WTC11 (cell line): ENCODE data around the gene MS4A15. TPM values are rescaled to one million over a fixed set of nuclear protein-coding genes. Genes with fewer than 3 reads are reported as not detected.

Source experiments
- ATAC-seq: fragments of 200-7000 bp; cut with Tn5 transposase; 2 replicates; pipeline ENCODE4 v1.10.0; 2021; ENCODE audit warnings: mild to moderate bottlenecking, moderate library complexity
- CTCF ChIA-PET: fragments of 300-600 bp; sonication (Branson Sonifier 250); formaldehyde crosslinking; loops from one replicate; lab custom pipeline; 2021; ENCODE audit warnings: antibody characterized with exemption; lab: Charles Lee
- POLR2A ChIA-PET: fragments of 350-600 bp; sonication (Branson Sonifier 250); formaldehyde crosslinking; loops from one replicate; lab custom pipeline; 2021; ENCODE audit warnings: antibody characterized with exemption; lab: Charles Lee
- DNase-seq: peaks from one replicate; pipeline ENCODE4 v3.0.0; 2021; ENCODE audit warnings: low spot score
- H3K27ac Mint-ChIP-seq: 2 replicates; pipeline ENCODE4 v1.8.0; 2021; ENCODE audit warnings: mixed read lengths
- H3K27me3 Mint-ChIP-seq: 2 replicates; pipeline ENCODE4 v1.8.0; 2021; ENCODE audit warnings: low read depth, mild to moderate bottlenecking, moderate library complexity, mixed read lengths
- H3K36me3 Mint-ChIP-seq: 2 replicates; pipeline ENCODE4 v1.8.0; 2021; ENCODE audit warnings: mixed read lengths
- H3K4me1 Mint-ChIP-seq: 2 replicates; pipeline ENCODE4 v1.8.0; 2022; ENCODE audit warnings: mixed read lengths
- H3K4me3 Mint-ChIP-seq: 2 replicates; pipeline ENCODE4 v1.8.0; 2021; ENCODE audit warnings: mild to moderate bottlenecking, moderate library complexity, mixed read lengths
- H3K9me3 Mint-ChIP-seq: 2 replicates; pipeline ENCODE4 v1.8.0; 2021; ENCODE audit warnings: mixed read lengths
- ATF6 ChIP-seq: sonication (generic); formaldehyde crosslinking; IDR thresholded peaks from 2 replicates; pipeline ENCODE4 v1.8.1; 2023; ENCODE audit warnings: mild to moderate bottlenecking, missing genetic modification reagents
- CDX4 ChIP-seq: fragments of 250-450 bp; sonication (Bioruptor Pico); IDR thresholded peaks from 2 replicates; pipeline ENCODE4 v1.9.0; 2021; ENCODE audit warnings: moderate library complexity, mild to moderate bottlenecking, inconsistent platforms, borderline replicate concordance
- E2F1 ChIP-seq: sonication (generic); formaldehyde crosslinking; IDR thresholded peaks from 2 replicates; pipeline ENCODE4 v1.8.0; 2022; ENCODE audit warnings: mild to moderate bottlenecking, missing genetic modification reagents
- IRF1 ChIP-seq: sonication (generic); formaldehyde crosslinking; IDR thresholded peaks from 2 replicates; pipeline ENCODE4 v1.8.0; 2023; ENCODE audit warnings: missing genetic modification reagents
- NFATC4 ChIP-seq: fragments of 250-450 bp; sonication (Bioruptor Pico); IDR thresholded peaks from 2 replicates; pipeline ENCODE4 v1.9.0; 2021; ENCODE audit warnings: mild to moderate bottlenecking
- NFYB ChIP-seq: sonication (generic); formaldehyde crosslinking; conservative IDR thresholded peaks from 2 replicates; pipeline ENCODE4 v1.8.0; 2022; ENCODE audit warnings: low read depth, missing genetic modification reagents
- OVOL2 ChIP-seq: fragments of 250-450 bp; sonication (Bioruptor Pico); IDR thresholded peaks from 2 replicates; pipeline ENCODE4 v1.9.0; 2021; ENCODE audit warnings: mild to moderate bottlenecking, borderline replicate concordance
- SMAD4 ChIP-seq: sonication (generic); formaldehyde crosslinking; IDR thresholded peaks from 2 replicates; pipeline ENCODE4 v1.8.0; 2022; ENCODE audit warnings: mild to moderate bottlenecking, missing genetic modification reagents
- TEAD1 ChIP-seq: sonication (generic); formaldehyde crosslinking; IDR thresholded peaks from 2 replicates; pipeline ENCODE4 v1.8.0; 2022; ENCODE audit warnings: mild to moderate bottlenecking, missing genetic modification reagents
- TP53 ChIP-seq: sonication (generic); formaldehyde crosslinking; IDR thresholded peaks from 2 replicates; pipeline ENCODE4 v1.8.1; 2023; ENCODE audit warnings: mild to moderate bottlenecking, missing genetic modification reagents
- USF1 ChIP-seq: sonication (generic); formaldehyde crosslinking; IDR thresholded peaks from 2 replicates; pipeline ENCODE4 v1.8.0; 2022; ENCODE audit warnings: mild to moderate bottlenecking, missing genetic modification reagents
- USF2 ChIP-seq: sonication (generic); formaldehyde crosslinking; IDR thresholded peaks from 2 replicates; pipeline ENCODE4 v1.8.1; 2023; ENCODE audit warnings: mild to moderate bottlenecking, missing genetic modification reagents, moderate library complexity
- ZMAT4 ChIP-seq: fragments of 250-450 bp; sonication (Bioruptor Pico); IDR thresholded peaks from 2 replicates; pipeline ENCODE4 v1.9.0; 2021; ENCODE audit warnings: mild to moderate bottlenecking
- ZNF219 ChIP-seq: sonication (generic); formaldehyde crosslinking; IDR thresholded peaks from 2 replicates; pipeline ENCODE4 v1.8.0; 2023; ENCODE audit warnings: missing genetic modification reagents, mild to moderate bottlenecking, borderline replicate concordance
- ZNF232 ChIP-seq: sonication (generic); formaldehyde crosslinking; IDR thresholded peaks from 2 replicates; pipeline ENCODE4 v1.8.0; 2022; ENCODE audit warnings: mild to moderate bottlenecking, missing genetic modification reagents
- ZNF317 ChIP-seq: sonication (generic); formaldehyde crosslinking; IDR thresholded peaks from 2 replicates; pipeline ENCODE4 v1.8.1; 2023; ENCODE audit warnings: low read depth, mild to moderate bottlenecking, moderate library complexity, missing genetic modification reagents, borderline replicate concordance
- ZNF416 ChIP-seq: fragments of 250-450 bp; sonication (Bioruptor Pico); IDR thresholded peaks from 2 replicates; pipeline ENCODE4 v1.9.0; 2021; ENCODE audit warnings: mild to moderate bottlenecking, inconsistent platforms
- ZNF671 ChIP-seq: fragments of 250-450 bp; sonication (Bioruptor Pico); IDR thresholded peaks from 2 replicates; pipeline ENCODE4 v1.8.0; 2021; ENCODE audit warnings: mild to moderate bottlenecking
- total RNA-seq: library from RNA; stranded (reverse); gene quantifications from 3 replicates; pipeline ENCODE4 v1.2.3, GENCODE V29; 2021
- TF ChIP-seq, protein P1 (sequence below): sonication (generic); formaldehyde crosslinking; IDR thresholded peaks from 2 replicates; pipeline ENCODE4 v1.8.1; 2022; ENCODE audit warnings: low read depth, missing genetic modification reagents, borderline replicate concordance
- TF ChIP-seq, protein P2 (sequence below): sonication (generic); formaldehyde crosslinking; IDR thresholded peaks from 2 replicates; pipeline ENCODE4 v1.8.0; 2023; ENCODE audit warnings: missing genetic modification reagents, mild to moderate bottlenecking, borderline replicate concordance

MS4A15 gene
- total RNA-seq, 1 experiment from 2014 or later: 0.09 TPM

GRCh38 chr11:60768202-60768601, 11.5 kb downstream of the MS4A15 start:
- Mint-ChIP-seq H3K4me1 (peaks cover 17% of the 10 kb centered on the region), H3K27ac (no peak overlapping the region), H3K9me3 (no peaks in the 10 kb centered on the region), H3K4me3 (no peak overlapping the region), H3K36me3 (no peaks in the 10 kb centered on the region; the same call in 1 of the 2 replicates), H3K27me3 (peaks cover 38% of the 10 kb centered on the region)
- POLR2A ChIA-PET: no interaction called here
- ATAC-seq (no peak), DNase-seq (no peak)
- CTCF ChIA-PET: interaction anchor here (0.6 to 1.2 kb wide), 6 partner anchors 12 to 172 kb away, joined by 3 to 6 read pairs (median 3); partner anchors contain the start of gene MS4A15
- no peak for TF ChIP-seq ATF6 (CRISPR knock-in tag)
- no peak for TF ChIP-seq TEAD1 (CRISPR knock-in tag)
- no peak for TF ChIP-seq NFYB (CRISPR knock-in tag)
- TF ChIP-seq ZNF219 (CRISPR knock-in tag): no peak
- TF ChIP-seq E2F1 (CRISPR knock-in tag): no peak
- no peak for TF ChIP-seq USF2 (CRISPR knock-in tag)
- no peak for TF ChIP-seq CDX4 (CRISPR knock-in tag)
- no peak for TF ChIP-seq ZNF232 (CRISPR knock-in tag)
- no peak for TF ChIP-seq ZNF416 (CRISPR knock-in tag)
- TF ChIP-seq, protein P1, sequence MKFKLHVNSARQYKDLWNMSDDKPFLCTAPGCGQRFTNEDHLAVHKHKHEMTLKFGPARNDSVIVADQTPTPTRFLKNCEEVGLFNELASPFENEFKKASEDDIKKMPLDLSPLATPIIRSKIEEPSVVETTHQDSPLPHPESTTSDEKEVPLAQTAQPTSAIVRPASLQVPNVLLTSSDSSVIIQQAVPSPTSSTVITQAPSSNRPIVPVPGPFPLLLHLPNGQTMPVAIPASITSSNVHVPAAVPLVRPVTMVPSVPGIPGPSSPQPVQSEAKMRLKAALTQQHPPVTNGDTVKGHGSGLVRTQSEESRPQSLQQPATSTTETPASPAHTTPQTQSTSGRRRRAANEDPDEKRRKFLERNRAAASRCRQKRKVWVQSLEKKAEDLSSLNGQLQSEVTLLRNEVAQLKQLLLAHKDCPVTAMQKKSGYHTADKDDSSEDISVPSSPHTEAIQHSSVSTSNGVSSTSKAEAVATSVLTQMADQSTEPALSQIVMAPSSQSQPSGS (CRISPR knock-in tag): no peak
- TF ChIP-seq OVOL2 (CRISPR knock-in tag): no peak
- TF ChIP-seq IRF1 (CRISPR knock-in tag): no peak
- no peak for TF ChIP-seq NFATC4 (CRISPR knock-in tag)
- TF ChIP-seq ZNF317 (CRISPR knock-in tag): no peak
- TF ChIP-seq USF1 (CRISPR knock-in tag): no peak
- no peak for TF ChIP-seq TP53 (CRISPR knock-in tag)
- TF ChIP-seq ZNF671 (CRISPR knock-in tag): no peak

GRCh38 chr11:60769273-60769672, 12.6 kb downstream of the MS4A15 start:
- no peak for TF ChIP-seq ZMAT4 (CRISPR knock-in tag)
- no peak for TF ChIP-seq CDX4 (CRISPR knock-in tag)
- TF ChIP-seq, protein P2, sequence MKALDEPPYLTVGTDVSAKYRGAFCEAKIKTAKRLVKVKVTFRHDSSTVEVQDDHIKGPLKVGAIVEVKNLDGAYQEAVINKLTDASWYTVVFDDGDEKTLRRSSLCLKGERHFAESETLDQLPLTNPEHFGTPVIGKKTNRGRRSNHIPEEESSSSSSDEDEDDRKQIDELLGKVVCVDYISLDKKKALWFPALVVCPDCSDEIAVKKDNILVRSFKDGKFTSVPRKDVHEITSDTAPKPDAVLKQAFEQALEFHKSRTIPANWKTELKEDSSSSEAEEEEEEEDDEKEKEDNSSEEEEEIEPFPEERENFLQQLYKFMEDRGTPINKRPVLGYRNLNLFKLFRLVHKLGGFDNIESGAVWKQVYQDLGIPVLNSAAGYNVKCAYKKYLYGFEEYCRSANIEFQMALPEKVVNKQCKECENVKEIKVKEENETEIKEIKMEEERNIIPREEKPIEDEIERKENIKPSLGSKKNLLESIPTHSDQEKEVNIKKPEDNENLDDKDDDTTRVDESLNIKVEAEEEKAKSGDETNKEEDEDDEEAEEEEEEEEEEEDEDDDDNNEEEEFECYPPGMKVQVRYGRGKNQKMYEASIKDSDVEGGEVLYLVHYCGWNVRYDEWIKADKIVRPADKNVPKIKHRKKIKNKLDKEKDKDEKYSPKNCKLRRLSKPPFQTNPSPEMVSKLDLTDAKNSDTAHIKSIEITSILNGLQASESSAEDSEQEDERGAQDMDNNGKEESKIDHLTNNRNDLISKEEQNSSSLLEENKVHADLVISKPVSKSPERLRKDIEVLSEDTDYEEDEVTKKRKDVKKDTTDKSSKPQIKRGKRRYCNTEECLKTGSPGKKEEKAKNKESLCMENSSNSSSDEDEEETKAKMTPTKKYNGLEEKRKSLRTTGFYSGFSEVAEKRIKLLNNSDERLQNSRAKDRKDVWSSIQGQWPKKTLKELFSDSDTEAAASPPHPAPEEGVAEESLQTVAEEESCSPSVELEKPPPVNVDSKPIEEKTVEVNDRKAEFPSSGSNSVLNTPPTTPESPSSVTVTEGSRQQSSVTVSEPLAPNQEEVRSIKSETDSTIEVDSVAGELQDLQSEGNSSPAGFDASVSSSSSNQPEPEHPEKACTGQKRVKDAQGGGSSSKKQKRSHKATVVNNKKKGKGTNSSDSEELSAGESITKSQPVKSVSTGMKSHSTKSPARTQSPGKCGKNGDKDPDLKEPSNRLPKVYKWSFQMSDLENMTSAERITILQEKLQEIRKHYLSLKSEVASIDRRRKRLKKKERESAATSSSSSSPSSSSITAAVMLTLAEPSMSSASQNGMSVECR (CRISPR knock-in tag): no peak
- TF ChIP-seq SMAD4 (CRISPR knock-in tag): no peak
- Mint-ChIP-seq H3K36me3 (no peaks in the 10 kb centered on the region; the same call in 1 of the 2 replicates), H3K9me3 (no peaks in the 10 kb centered on the region), H3K27ac (no peak overlapping the region), H3K4me3 (no peak overlapping the region), H3K4me1 (peaks cover 7% of the 10 kb centered on the region; the same call in 1 of the 2 replicates), H3K27me3 (peaks cover 38% of the 10 kb centered on the region)
- ATAC-seq (no peak), DNase-seq (no peak)
- POLR2A ChIA-PET: no interaction called here
- CTCF ChIA-PET: interaction anchor here (0.5 to 1.7 kb wide), 4 partner anchors 15 to 421 kb away, joined by 3 to 4 read pairs (median 4); no protein-coding TSS in a partner anchor
